Stimulated activated CD8-positive, alpha-beta memory T cell treated with anti-CD3 and anti-CD28 coated beads, Interleukin-15, amount 100 ng/mL, for 4 hours (primary cell): ENCODE data around the gene SEMA5B.

Experiments
- DNase-seq, 2 donors: peaks; one replicate each; pipeline ENCODE4 v3.0.0-alpha.2; 2020; ENCODE audit warnings: low read depth in 2 of 2

SEMA5B gene

DNA sequence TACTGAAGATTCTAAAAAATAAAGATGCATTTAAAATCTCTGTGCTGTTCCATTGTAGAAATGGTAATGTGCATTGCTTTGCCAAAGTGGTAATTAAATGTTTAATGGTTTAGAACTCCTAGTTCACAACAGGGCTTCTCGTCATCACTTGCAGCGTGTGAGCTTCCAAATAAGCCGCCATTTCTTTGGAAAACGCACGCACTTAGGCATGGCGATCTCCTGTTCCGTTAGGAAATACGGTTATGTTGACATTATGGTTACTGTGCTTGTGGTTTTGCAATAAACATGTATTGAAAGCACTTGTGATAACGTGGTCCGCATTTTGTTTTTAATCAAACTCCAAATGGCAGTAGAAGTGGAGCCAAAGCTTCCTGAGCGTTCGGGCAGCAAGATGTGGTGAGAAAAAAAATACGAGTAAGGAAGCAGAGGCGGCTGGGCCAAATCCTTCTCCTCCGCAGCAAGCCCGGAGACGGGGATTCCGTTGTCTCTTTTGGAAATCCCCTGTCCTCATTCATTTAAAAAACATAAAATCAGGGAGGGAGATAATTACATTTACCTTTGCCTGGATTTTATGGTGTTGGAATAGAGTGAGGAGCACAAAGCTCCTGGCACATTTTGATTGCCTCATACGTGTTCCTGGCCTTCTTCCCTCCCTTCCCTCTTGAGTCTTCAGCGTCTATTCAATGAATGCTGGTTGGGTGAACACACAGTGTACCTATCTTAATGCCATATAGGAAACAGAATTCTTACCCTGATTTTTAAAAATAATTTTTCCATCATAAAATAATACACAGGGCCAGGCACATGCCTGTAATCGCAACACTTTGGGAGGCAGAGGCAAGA lies 135.2 kb downstream of the SEMA5B start:
- no peak for DNase-seq

DNA sequence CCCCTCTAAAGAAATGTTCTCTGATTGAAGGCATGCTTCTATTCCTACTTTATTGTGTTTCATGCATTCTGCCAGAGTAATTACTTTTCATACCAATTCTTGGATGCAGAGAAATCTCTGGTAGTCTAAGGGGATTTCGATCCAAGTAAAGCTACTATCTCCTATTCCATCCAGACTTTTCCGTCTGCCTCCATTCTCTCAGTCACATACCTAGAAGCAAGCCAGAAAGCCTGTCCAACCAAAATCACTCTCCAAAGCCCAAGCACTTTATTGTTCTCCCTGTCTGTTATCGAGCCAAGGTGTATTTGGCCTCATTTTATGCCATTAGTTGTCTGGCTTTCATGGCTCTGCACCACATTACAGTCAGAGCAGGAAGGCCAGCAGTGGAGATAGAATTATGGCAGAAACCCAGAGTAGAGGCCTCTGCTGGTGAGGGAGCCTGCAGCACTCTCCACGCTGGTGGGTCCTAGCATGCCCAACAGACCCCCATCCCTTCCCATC lies 136.8 kb downstream of the SEMA5B start:
- DNase-seq: no peak

DNA sequence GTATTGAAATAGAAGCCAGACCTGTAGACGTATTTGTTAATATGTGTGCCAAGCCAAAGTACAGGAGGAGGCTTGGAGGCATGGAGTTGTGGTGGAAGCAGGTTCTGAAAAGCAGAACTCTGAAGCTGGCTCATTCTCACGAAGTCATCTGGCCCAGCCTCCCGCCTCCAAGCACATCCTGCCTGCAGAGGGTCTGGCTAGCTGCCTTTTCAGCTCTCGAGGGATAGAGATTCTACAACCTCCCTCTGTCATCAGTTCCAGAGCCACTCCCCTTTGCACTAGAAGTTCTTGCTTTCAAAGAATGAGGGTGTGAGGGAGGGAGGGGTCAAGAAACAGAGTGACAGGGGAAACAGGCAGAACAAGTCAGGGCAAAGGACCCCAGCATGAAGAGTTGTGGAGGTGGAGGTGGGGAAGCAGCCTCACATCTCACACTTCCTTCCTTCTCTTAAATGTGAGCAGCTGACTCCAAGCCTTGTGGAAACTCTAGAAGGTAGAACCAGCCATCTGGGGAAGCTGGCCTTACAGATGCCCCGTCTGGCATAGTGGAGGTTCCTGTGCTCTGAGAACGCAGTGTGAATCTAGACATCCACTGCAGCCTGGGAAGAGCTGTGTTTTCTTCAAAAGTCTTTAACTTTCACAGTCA lies 137.4 kb downstream of the SEMA5B start:
- no peak for DNase-seq

DNA sequence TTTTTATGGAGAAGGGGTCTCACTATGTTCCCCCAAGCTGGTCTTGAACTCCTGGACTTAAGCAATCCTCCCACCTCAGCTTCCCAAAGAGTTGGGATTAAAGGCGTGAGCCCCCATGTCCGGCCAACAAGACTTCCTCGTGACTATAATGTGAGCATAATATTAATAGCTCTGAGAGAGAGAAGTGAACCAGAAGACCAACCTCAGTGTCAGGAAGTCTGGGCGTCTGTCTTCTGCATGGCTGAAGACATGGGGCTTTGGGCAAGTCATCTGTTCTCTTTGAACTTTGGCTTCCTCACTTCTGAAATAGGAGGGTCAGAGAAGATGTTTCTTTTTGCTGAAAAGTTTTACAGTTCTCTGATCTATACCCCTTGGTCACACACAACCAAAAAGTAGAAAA lies 140.6 kb downstream of the SEMA5B start:
- no peak for DNase-seq

DNA sequence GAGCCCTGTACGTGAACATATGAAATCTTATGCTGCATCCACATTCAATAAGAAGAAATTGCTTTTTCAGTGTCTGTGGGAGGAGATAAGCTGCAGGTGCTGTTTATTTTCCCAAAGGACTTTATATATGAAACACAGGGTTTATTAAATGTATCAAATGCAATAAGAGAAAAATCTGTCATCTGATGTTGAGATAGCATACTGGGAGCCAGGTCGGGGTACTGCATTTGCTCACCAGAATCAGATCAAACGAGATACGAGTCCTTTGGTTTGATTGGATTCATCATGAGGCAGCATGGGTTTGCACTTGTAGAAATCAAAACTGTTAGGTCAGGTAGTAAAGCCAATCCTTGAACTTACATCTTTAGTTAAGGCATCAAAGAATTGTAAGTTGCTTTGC lies 141.3 kb downstream of the SEMA5B start:
- DNase-seq: no peak

DNA sequence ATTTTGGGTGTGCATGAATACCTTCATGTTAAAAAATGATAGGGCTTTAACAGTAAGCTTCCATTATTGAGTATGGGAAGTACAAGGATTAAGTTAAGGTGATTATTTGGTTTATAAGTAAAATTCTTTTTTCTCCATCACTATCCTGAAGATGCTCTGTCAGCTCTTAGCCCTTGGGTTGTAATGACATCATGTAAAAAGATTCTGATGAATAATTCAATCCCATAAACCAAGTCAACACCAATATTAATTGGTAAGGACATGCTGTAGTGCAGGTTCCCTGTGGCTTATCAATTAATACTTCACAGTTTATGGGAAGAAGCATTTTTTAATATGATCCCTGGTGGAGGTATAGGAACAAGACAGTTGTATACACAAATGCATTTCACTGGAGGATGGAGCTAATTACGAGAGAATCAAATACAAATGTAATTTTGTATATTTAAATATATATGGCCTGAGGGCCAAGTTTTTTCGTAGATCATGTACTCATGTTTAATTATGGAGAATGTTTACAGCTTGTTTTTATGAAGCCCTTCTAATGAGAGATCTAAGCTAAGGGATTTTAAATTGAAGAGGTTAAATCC lies 145.1 kb downstream of the SEMA5B start:
- no peak for DNase-seq

DNA sequence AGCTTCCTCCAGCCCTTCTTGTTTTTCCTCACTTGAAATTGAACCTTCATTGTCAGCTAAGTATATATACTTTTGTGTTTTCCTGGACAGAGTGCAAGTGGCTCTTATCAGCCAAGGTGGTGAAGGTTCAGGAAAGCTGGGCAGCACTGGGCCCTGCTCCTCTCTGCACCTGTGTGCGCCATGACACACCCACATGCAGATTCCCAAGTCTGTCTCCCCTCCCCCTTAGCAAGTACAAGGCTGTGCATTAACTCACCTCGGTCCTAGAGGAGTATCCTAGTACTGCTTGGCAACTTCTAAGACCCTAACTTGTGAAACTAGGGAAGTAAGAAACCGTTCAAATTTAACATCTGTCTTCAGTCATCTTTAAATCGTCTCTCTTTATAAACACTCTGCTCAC lies 146.9 kb downstream of the SEMA5B start:
- no peak for DNase-seq

DNA sequence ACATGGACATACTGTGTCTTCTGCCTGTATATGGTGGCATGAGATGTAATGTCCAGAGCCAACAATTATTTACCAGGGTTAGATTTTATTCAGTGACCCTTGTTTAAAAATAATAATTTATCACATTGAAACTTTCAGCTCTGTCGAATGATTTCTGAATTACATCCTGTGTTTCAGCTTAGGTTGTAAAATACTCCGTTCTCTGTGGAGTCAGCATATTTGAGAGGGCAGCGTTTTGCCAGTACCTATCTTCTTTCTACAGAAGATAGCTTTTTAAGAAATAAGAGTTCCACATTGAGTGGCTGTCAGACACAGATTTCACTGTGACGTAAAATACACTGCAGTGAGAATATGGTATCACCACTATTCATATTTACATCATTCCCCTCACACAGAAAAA lies 147.4 kb downstream of the SEMA5B start:
- no peak for DNase-seq

DNA sequence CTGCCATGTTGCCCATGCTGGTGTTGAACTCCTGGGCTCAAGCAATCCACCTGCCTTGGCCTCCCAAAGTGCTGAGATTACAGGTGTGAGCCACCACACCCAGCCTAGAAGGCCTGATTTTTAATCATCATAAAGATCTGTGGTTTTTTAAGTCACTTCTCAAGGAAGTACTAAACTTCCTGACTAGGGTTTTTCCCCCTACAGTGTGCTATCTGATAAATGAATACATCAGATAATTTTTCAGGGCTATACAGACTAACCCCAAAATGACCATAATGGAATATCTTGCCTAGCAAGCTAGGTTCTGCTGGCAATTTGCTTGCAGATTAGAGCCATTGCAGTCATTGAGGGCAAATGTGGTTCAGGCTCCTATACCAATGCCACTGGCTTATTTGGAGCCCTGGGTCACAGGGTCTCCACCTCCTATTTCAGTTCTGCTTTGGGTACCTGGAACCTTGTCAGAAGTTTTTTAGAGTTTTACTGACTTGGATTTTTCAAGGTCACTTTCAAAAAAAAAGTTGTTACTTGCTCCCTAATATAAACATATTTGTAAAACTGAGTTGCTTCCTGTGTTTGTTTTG lies 151.9 kb downstream of the SEMA5B start:
- DNase-seq: no peak

DNA sequence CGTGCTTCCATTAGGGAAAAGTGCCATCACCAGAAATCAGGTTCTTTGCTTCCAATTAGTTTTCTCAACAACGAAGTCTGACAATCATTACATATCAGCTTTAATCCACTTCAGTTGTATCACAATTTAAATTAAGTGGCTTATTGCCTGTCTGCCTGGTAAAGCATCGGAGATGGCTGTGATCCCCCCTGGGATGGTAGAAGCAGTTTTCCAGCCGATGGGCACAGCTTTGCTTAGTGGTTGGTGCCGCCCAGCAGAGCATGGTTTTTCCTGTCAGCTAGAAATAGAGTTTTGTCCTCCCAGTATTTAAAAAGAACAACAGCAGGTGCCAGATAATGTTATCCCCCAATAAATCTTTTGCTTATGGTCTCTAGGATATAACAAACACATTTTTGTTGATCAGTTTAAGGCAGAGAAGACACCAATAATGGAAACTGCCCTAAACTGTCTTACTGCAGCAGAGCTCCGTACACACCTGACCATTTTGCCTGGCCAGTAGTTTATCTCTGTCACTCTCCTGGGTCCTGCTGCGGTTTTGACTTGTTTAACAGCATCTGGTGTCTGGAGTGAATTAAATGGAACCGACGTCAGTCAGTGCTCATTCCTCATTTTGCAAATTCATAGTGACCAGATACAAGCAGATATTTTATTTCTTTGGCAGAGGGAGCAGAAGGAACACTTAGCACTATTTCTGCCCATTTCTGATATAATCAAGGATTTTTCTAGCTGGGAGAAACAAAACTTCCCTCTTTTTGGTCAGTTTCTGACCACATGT lies 153.6 kb downstream of the SEMA5B start:
- DNase-seq: no peak

DNA sequence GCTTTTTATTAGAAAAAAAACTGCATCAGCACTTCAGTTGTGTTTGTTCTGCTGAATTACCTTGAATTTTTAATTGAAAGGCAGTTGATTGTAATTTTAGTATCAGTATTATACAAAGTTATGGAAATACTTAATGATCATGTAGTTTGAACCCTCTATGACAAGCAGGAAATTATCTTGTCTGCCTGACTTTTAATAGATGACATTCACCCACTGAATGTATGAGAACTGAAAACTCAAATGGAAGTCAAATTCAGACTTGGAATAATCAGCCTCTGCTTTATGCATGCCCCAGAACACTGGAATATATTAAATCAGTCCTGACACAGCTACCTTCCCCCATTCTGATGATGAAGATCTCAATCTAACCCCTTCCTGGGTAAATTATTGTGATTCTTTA lies 159.2 kb downstream of the SEMA5B start:
- DNase-seq: no peak

DNA sequence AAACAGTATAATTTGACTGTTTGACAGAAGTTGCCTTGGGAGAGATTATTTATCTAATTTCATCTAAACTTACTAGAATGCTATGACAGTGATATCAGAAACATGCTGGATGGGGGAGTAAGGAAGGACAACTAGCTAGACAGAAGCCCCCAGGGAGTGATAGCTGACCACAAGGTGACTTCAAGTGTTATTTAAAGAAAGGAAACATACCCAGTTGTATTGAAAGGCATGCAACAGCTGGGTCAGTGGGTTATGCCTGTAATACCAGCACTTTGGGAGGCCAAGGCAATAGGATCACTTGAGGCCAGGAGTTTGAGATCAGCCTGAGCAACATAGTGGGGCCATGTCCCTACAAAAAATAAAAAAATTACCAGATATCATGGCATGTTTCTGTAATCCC lies 163.1 kb downstream of the SEMA5B start:
- DNase-seq: no peak

DNA sequence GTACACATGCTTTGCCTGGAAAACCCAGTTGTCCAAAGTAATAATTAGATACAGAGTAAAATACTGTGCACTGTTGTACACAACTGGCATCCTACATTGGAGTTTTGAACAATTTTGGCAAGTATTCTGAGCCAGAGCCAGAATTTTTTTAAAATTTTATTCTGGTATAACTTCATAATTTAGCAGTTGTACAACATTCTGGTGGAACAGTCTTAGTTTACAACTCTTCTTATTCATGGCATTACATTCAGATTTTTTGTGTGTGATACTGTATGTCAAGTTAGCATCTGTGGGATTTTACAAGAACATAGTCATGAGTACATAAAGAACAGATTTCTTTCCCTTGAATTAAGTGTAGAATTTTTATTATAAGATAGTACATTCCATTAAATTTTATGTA lies 165.2 kb downstream of the SEMA5B start:
- no peak for DNase-seq
